GM19324 (cell line): ENCODE measurements around the gene NARS2.
"Not testable (repeated sequence)": the region's sequence is repeated elsewhere in the genome, so short reads cannot be mapped to it uniquely, and the experiment has no call there.

Source experiments
- ATAC-seq: cut with Tn5 transposase; IDR thresholded peaks from one replicate; pipeline ENCODE4 v1.9.1; 2021; ENCODE audit warnings: mild to moderate bottlenecking, moderate library complexity; ENCODE audit not compliant: unreplicated experiment, low FRiP score

The NARS2 gene

DNA sequence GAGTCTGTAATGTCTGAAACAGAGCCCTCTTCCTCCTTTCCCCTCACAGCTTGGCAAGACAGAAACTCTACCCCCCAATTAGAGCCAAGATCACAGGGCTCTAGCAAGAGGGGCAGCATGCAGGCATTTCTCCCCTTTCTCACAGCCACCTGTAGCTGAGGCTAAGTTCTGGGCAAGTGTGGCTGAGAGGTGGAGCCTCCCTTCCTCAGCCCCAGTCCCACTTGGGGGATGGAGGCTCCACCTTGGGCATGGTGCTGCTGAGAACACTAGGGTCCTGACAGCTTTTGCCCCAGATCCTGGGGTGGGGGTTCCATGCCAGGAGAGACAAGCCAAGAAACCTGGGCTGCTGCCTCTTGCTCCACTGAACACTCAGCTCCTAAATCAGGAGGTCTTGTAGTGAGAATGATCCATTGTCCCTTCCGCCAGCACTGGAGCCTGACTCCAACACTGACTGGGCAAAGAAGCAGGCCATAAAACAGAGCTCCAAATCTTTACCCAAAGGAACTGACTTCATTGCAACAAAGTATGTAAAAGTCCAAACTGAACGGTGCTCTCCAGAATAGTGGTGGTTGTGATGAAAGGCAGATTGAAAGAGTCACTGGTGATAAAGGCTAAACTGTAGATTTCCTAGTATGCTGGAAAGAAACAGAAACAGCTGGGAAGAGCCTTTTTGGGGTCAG is 25.6 kb downstream of the NARS2 start:
- ATAC-seq = no peak

GRCh38 chr11:78547931-78548705 is 26.5 kb downstream of the NARS2 start:
- ATAC-seq = no peak

- no peak for ATAC-seq
Observed at GRCh38 chr11:78542007-78542406, 32.7 kb downstream of the NARS2 start.

- no peak for ATAC-seq
Observed at GRCh38 chr11:78541537-78541936, 33.1 kb downstream of the NARS2 start.

- no peak for ATAC-seq
Observed at GRCh38 chr11:78540256-78540655, 34.4 kb downstream of the NARS2 start.

GRCh38 chr11:78539506-78539905 is 35.2 kb downstream of the NARS2 start:
- ATAC-seq = no peak

DNA sequence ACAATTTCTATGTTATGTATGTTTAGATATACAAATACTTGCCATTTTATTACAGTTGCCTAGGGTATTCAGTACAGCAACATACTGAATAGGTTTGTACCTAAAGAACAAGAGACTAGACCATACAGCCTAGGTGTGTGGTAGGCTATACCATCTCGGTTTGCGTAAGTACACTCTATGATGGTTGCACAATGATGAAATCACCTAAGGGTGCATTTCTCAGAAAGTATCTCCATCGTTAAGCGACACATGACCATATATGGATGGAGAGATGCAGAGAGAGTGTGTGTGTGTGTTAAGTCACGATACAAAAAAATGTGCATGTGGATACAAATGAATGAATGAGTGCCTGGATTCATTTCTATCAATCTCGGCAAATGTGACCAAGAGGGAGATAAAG is 37.7 kb downstream of the NARS2 start:
- ATAC-seq = no peak

GRCh38 chr11:78535920-78536319 is 38.7 kb downstream of the NARS2 start:
- no peak for ATAC-seq

GRCh38 chr11:78535027-78535426 is 39.6 kb downstream of the NARS2 start:
- ATAC-seq = no peak

DNA sequence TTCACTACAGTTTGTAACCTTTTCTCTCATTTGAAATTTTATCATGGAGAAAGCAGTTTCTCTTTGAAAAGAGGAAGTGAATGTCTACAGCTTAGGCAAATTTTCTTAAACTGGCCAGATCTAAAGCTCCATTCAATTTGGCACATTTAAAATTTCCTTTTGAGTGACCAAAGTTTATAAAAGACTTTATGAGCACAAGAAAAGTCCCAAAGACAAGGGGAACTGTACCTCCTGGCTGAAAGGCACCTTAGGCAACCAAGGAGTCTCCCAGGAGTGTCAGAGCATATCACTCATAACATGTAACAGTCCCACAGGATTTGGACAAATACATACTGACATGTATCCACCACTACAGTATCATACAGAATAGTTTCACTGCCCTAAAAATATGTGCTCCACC is 41.3 kb downstream of the NARS2 start:
- peak; percentile 75 for ATAC-seq

DNA sequence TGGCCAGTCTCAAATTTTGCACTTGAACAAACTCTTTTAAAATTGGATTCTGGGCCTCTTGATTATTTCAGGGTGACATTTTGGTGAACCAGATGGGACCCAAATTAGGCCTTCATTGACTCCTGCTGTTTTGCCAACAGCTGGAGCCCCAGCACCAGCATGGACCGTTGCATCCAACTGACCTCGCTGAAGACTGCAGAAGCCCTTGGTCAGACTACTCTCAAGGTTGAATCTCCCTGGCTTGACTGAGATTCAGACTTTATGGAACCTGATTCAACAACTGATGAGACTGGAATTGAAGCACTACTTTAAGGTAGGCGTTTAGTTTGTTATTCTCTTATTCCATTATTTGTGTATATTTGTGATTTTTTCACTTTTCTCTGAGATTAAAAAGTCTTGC is 41.7 kb downstream of the NARS2 start:
- peak; percentile 51 for ATAC-seq

DNA sequence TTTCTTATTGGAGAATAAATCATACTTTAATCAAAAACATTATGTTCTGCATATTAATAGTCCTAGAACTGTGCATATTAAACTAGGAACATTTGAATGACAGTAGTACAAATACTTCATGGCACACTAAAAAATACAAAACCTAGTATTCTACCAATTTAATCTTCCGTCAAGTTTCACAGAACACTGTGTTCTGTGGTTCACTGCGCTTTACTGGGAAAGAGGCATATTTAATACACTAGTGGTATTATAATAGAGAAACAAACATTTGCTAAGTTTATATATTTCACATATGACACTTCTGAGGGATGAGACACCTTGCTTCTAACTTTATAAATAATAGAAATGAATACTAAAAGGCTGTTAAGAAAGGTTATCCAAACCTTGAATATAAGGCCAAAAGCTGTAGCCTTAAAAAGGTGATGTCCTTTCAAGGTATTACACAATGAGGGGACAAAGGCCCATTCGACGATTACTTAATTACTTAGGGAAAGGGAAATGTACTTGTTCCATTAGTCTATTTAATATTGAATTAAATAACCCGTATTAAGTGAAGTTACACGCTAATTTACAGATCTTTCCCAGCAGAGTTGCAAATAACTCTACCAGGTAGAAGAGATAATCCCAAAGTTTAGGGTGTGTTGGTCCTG is 48.0 kb downstream of the NARS2 start:
- ATAC-seq = no peak

- no peak for ATAC-seq
Observed at GRCh38 chr11:78525720-78526119, 48.9 kb downstream of the NARS2 start.

DNA sequence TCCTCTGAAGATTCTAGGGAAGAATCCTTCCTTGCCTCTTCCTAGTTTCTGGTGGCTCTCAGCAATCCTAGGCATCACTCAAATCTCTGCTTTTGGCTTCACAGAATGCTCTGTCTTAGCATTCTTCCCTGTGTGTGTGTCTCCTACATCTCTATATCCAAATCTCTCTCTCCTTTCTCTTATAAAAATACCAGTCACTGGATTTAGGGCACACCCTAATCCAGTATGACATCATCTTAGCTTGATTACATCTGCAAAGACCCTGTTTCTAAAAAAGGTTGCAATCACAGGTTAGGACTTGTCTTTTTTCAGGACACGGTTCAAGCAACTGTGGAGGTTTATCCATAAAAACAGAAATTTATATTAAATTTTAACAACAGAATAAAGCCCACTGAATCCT is 54.4 kb downstream of the NARS2 start:
- ATAC-seq = no peak

DNA sequence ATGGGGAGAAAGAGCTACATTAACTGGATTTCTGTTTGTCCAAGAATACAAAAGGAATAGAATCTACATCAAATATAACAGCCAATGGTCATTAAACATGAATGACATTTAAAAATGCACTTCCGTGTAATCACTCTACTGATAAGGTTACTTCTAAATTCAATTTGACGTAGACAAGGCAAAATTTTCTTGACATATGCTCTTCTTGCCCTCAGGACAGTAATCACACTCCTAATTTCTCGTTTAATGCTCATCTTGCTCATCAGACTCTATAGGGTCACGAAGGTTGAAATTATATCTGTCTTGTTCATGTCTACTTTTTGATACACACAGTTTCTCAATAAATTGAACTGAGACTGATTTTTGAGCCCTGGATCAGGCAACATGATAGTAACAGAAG is 58.4 kb downstream of the NARS2 start:
- ATAC-seq = no peak

DNA sequence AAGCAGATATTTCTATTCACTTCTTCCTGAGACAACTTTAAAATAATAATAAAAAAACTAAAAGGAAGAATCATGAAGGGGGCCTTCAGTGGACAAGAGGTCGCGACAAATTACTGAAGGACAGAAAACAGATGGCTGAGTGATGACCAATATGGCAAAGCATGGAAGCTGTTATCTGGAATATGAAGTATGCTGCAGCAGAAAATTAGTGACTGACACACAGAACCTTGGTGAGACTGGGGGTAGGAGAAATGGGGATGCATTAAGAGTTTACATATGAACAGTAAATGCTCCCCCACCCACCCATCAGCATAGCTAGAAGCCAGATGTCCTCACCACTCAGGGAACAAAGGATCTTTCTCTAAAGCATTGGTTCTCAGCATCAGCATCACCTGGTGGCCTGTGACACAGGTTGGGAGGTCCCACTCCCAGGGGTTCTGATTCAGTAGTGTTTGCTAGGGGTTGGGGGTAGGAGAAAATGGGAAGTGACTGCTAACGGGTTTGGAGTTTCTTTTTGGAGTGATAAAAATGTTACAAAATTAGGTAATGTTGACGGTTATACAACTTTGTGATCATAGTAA is 59.7 kb downstream of the NARS2 start:
- ATAC-seq = no peak

- ATAC-seq = not testable (repeated sequence)
Observed at GRCh38 chr11:78513085-78513484, 61.6 kb downstream of the NARS2 start.

GRCh38 chr11:78510597-78510996 is 64.1 kb downstream of the NARS2 start:
- ATAC-seq = no peak

DNA sequence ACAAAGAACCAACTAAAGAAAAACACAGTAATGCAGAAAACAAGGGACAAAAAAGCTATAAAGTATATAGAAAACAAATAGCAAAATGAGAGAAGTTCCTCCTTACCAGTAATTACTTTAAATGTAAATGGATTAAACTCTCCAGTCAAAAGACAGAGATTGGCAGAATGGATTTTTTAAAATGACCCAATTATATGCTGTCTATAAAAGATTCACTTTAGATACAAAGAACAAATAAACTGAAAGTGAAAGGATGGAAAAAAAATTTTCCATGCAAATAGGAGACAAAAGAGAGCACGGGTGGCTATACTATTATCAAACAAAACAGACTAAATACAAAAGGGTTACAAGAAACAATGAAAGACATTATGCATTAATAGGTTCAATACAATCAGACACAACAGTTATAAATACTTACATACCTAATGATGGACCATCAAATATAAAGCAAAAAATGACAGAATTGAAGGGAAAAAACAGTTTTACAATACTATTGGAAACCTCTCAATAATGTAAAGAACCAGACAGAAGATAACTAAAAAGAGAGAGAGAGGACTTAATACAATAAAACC is 64.6 kb downstream of the NARS2 start:
- ATAC-seq = no peak

DNA sequence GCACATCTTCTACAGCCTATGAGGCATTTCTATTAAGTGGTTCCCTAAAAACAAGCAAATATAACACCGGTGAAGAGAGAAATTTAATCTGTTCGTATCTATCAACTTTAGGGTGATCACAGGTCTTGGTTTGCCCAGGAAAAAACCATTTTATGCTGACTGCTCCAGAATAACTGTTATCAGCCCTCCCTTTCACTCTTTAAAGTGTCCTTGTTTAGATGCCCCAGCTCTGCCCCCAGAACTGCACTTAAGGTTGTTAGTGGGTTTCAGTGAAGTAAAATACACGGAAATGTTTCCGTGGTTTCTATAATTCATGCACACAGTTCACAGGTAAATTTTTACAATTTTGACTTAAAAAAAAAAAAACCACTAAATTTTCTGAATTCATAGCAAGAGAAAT is 70.0 kb downstream of the NARS2 start:
- no peak for ATAC-seq

GRCh38 chr11:78504181-78504580 is 70.5 kb downstream of the NARS2 start:
- no peak for ATAC-seq
